Parathyroid adenoma (tissue), 2 donors: ENCODE measurements around the gene CT45A1.
"Not testable (repeated sequence)": the region's sequence is repeated elsewhere in the genome, so short reads cannot be mapped to it uniquely, and the experiment has no call there.

Experiments used
- H2AFZ ChIP-seq: fragments of 300-600 bp; sonication (generic); one replicate; pipeline ENCODE4 v1.7.0; 2017; ENCODE audit warnings: antibody characterized with exemption, mild to moderate bottlenecking
- H3K27ac ChIP-seq: fragments of 300-600 bp; sonication (generic); one replicate; pipeline ENCODE4 v1.7.0; 2017
- H3K27me3 ChIP-seq: fragments of 300-600 bp; sonication (generic); one replicate; pipeline ENCODE4 v1.7.0; 2017; ENCODE audit warnings: low read length; ENCODE audit not compliant: control insufficient read depth, insufficient read depth
- H3K36me3 ChIP-seq: fragments of 300-600 bp; sonication (generic); one replicate; pipeline ENCODE4 v1.7.0; 2017; ENCODE audit warnings: low read length; ENCODE audit not compliant: control insufficient read depth, insufficient read depth
- H3K4me1 ChIP-seq: fragments of 300-600 bp; sonication (generic); one replicate; pipeline ENCODE4 v1.7.0; 2017; ENCODE audit warnings: control low read depth
- H3K4me2 ChIP-seq: fragments of 300-600 bp; sonication (generic); one replicate; pipeline ENCODE4 v1.7.0; 2017; ENCODE audit warnings: low read length
- H3K4me3 ChIP-seq: fragments of 300-600 bp; sonication (generic); one replicate; pipeline ENCODE4 v1.7.0; 2017; ENCODE audit warnings: low read depth, low read length
- H3K79me2 ChIP-seq: fragments of 300-600 bp; sonication (generic); one replicate; pipeline ENCODE4 v1.7.0; 2017; ENCODE audit warnings: control low read depth
- H3K9ac ChIP-seq: fragments of 300-600 bp; sonication (generic); one replicate; pipeline ENCODE4 v1.7.0; 2017; ENCODE audit warnings: mild to moderate bottlenecking
- H3K9me3 ChIP-seq: fragments of 300-600 bp; sonication (generic); one replicate; pipeline ENCODE4 v1.7.0; 2017; ENCODE audit warnings: low read length; ENCODE audit not compliant: control insufficient read depth
- TF ChIP-seq, protein P1 (sequence below): fragments of 300-600 bp; sonication (generic); IDR thresholded peaks from one replicate; pipeline ENCODE4 v1.7.0; 2017; ENCODE audit warnings: antibody characterized with exemption, mild to moderate bottlenecking
- donor health status: primary hyperparathyroidism.

Gene CT45A1, protein sequence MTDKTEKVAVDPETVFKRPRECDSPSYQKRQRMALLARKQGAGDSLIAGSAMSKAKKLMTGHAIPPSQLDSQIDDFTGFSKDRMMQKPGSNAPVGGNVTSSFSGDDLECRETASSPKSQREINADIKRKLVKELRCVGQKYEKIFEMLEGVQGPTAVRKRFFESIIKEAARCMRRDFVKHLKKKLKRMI

DNA sequence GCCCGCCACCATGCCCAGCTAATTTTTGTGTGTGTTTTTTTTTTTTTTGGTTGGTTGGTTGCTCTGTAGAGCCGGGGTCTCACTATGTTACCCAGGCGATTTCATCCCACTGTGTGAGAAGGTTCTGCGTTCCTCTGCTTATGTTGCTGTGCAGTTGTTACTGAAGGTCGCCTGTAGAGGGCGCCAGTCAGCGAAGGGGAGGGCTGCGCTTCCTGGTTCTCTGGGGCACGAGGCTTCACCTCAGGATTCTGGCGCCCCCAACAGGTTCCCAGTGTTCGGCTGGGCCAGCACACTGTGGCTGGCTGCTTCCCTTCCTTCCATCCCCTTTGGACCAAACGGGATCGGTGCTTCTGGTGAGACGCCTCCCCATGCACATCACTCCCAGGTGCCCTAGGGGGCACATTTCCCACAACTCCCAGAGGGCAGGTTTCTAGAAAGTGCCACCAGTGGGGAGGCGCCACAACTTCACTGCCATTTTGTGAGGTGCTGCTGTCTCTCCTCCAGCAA is at the start of gene CT45A1:
Gene CT45A1 (plus strand): TSS at position 457 of the 507 bp plus-strand sequence. CDS start 5,302 bp downstream, outside the sequence.
- H3K9me3 ChIP-seq, H3K9ac ChIP-seq, H3K27ac ChIP-seq, H3K27me3 ChIP-seq, H2AFZ ChIP-seq, H3K4me3 ChIP-seq, H3K79me2 ChIP-seq, H3K36me3 ChIP-seq, H3K4me1 ChIP-seq, H3K4me2 ChIP-seq: not testable (repeated sequence)

DNA sequence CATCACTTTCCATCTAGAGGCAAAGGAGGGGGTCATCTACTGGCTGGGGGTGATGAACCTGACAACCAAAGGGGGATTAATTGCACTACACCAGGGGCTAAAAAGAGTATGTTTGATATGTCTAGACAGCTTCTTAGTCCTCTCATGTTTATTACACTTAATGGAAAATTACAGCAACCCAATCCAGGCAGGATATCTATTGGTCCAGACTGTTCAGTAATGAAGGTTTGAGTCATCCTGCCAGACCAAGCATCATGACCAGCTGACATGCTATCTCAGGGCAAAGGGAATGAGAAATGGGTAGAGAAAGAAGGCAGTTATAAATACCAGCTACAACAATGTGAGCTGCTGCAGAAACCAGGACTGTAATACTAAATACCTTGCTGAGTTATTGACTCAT is 40.5 kb upstream of the CT45A1 start:
- not testable (repeated sequence) for H3K27me3 ChIP-seq, H3K36me3 ChIP-seq, H3K27ac ChIP-seq, H3K79me2 ChIP-seq, H3K4me3 ChIP-seq, H3K4me2 ChIP-seq, H3K9me3 ChIP-seq, H3K9ac ChIP-seq, H3K4me1 ChIP-seq, H2AFZ ChIP-seq

DNA sequence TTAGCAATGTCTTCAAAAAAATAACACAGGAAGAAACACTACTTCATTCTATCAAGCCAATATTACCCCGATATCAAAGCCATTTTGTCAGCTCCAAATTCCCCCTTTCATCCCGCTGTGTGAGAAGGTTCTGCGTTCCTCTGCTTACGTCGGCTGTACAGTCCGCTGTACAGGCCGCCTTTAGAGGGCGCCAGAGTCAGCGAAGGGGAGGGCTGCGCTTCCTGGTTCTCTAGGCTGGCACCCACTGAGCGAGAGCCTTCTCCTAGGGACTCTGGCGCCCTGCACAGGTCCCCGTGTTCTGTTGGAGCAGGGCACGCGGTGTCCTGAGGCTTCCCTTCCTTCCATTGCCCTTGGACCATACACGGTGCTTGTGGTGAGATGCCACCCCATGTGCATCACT is 25.3 kb upstream of the CT45A1 start:
- TF ChIP-seq, protein P1, sequence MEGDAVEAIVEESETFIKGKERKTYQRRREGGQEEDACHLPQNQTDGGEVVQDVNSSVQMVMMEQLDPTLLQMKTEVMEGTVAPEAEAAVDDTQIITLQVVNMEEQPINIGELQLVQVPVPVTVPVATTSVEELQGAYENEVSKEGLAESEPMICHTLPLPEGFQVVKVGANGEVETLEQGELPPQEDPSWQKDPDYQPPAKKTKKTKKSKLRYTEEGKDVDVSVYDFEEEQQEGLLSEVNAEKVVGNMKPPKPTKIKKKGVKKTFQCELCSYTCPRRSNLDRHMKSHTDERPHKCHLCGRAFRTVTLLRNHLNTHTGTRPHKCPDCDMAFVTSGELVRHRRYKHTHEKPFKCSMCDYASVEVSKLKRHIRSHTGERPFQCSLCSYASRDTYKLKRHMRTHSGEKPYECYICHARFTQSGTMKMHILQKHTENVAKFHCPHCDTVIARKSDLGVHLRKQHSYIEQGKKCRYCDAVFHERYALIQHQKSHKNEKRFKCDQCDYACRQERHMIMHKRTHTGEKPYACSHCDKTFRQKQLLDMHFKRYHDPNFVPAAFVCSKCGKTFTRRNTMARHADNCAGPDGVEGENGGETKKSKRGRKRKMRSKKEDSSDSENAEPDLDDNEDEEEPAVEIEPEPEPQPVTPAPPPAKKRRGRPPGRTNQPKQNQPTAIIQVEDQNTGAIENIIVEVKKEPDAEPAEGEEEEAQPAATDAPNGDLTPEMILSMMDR = no peak

DNA sequence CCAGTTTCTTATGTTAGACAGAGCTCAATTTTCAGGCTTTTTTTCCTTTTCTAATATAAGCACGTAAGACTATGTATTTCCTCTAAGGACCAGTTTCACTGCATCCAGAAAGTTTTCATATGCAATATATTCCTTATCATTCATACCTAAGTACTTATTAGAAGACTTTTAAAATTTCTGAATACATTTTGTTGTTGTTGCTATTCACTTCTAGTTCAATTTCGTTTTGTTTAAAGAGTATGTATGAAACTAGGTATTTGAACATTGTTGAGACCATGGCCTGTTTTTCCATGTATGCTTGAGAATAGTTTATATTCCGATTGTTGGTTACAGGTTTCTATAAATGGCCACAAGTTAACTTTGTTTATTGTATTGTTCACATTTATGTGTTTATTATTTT is 18.0 kb upstream of the CT45A1 start:
- Histone ChIP-seq H2AFZ (no peak overlapping the region), H3K4me2 (no peak overlapping the region), H3K36me3 (no peaks in the 10 kb centered on the region), H3K4me3 (no peak overlapping the region), H3K4me1 (no peaks in the 10 kb centered on the region), H3K9me3 (no peaks in the 10 kb centered on the region), H3K27ac (no peak overlapping the region), H3K9ac (no peak overlapping the region), H3K79me2 (no peaks in the 10 kb centered on the region), H3K27me3 (no peaks in the 10 kb centered on the region)
- TF ChIP-seq, protein P1 = no peak

More for the DNA sequence above, 25.3 kb upstream of the CT45A1 start:
- Histone ChIP-seq H3K36me3 (no peaks in the 10 kb centered on the region), H3K4me3 (no peak overlapping the region), H3K79me2 (no peaks in the 10 kb centered on the region), H3K4me1 (no peaks in the 10 kb centered on the region), H3K9ac (no peak overlapping the region), H3K9me3 (no peaks in the 10 kb centered on the region), H3K27me3 (no peaks in the 10 kb centered on the region), H3K27ac (no peak overlapping the region), H2AFZ (no peak overlapping the region), H3K4me2 (no peak overlapping the region)

DNA sequence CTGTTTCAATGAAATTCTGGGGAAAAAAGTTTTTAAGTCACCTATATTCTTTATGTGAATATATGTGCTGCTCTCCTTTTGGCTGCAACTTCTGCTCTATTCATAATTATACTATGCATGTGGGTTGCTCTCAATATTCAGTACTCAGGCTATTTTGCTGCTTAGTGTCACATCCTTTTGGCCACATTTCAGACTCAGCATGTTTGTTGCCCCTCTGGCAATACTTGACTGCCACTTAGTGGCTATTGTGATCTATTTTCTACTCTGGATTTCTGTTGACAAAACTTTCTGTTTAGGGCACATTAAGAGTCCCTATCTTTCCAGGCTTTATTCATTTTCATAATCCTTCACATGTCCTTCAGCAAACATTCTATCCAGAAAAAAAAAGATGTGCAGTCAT is 15.8 kb upstream of the CT45A1 start:
- Histone ChIP-seq H3K27me3 (no peaks in the 10 kb centered on the region), H2AFZ (no peak overlapping the region), H3K4me3 (no peak overlapping the region), H3K9me3 (no peaks in the 10 kb centered on the region), H3K4me2 (no peak overlapping the region), H3K4me1 (no peaks in the 10 kb centered on the region), H3K79me2 (no peaks in the 10 kb centered on the region), H3K27ac (no peak overlapping the region), H3K9ac (no peak overlapping the region), H3K36me3 (no peaks in the 10 kb centered on the region)
- TF ChIP-seq, protein P1 = no peak

DNA sequence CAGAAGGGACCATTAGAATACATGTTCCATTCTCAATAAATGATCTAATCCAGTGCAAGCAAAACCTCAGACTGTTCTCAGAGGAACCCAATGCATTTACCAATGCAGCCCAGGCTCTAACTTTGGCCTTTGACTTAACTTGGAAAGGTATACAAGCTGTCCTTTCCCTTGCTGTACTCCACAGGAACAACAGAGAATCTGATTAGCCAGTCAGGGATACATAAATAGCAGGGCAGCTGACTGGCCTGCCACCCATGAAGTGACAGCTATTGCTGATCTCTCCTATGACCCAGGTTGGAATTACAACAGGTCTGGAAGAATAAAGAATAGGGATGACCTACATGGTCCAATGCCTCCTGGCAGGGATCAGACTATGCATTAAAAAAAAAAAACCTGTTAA is 14.5 kb upstream of the CT45A1 start:
- Histone ChIP-seq H3K27ac (no peak overlapping the region), H3K79me2 (no peaks in the 10 kb centered on the region), H3K4me2 (no peak overlapping the region), H3K9me3 (no peaks in the 10 kb centered on the region), H2AFZ (no peak overlapping the region), H3K4me3 (no peak overlapping the region), H3K4me1 (no peaks in the 10 kb centered on the region), H3K36me3 (no peaks in the 10 kb centered on the region), H3K27me3 (no peaks in the 10 kb centered on the region), H3K9ac (no peak overlapping the region)
- TF ChIP-seq, protein P1 = no peak
